OCI-M2 (cell line): ENCODE measurements around the gene PACS2.
"Not testable (repeated sequence)": the region's sequence is repeated elsewhere in the genome, so short reads cannot be mapped to it uniquely, and the experiment has no call there.

Experiments used
- DNase-seq: peaks from one replicate; lab custom pipeline; 2025; ENCODE audit not compliant: unreplicated experiment; lab: John Stamatoyannopoulos, UW

PACS2 gene

GRCh38 chr14:105329411-105330150 lies 15.0 kb downstream of the PACS2 start:
- no peak for DNase-seq

- no peak for DNase-seq
Measured at GRCh38 chr14:105330491-105330895, 15.9 kb downstream of the PACS2 start.

GRCh38 chr14:105331575-105332349 lies 17.2 kb downstream of the PACS2 start:
- DNase-seq, result no peak

- DNase-seq, result no peak
Measured at GRCh38 chr14:105332350-105332874, 17.9 kb downstream of the PACS2 start.

GRCh38 chr14:105333020-105333490 lies 18.5 kb downstream of the PACS2 start:
- DNase-seq, result no peak

- no peak for DNase-seq
Measured at GRCh38 chr14:105333613-105334364, 19.2 kb downstream of the PACS2 start.

GRCh38 chr14:105334383-105335230 lies 20.1 kb downstream of the PACS2 start:
- no peak for DNase-seq

- DNase-seq, result not testable (repeated sequence)
Measured at GRCh38 chr14:105335231-105335542, 20.6 kb downstream of the PACS2 start.

GRCh38 chr14:105335735-105336476 lies 21.4 kb downstream of the PACS2 start:
- DNase-seq, result no peak

- DNase-seq, result no peak
Measured at GRCh38 chr14:105336477-105337287, 22.1 kb downstream of the PACS2 start.

- DNase-seq, result no peak
Measured at GRCh38 chr14:105337433-105337832, 22.9 kb downstream of the PACS2 start.

- DNase-seq, result no peak
Measured at GRCh38 chr14:105337966-105338741, 23.6 kb downstream of the PACS2 start.

- no peak for DNase-seq
Measured at GRCh38 chr14:105340821-105341733, 26.5 kb downstream of the PACS2 start.

GRCh38 chr14:105343194-105343593 lies 28.6 kb downstream of the PACS2 start:
- no peak for DNase-seq

- no peak for DNase-seq
Measured at GRCh38 chr14:105346200-105346533, 31.6 kb downstream of the PACS2 start.

GRCh38 chr14:105346876-105347586 lies 32.5 kb downstream of the PACS2 start:
- DNase-seq, result no peak

GRCh38 chr14:105347587-105347968 lies 33.0 kb downstream of the PACS2 start:
- DNase-seq, result no peak
